Activated CD4-positive, alpha-beta memory T cell treated with anti-CD3 and anti-CD28 coated beads for 36 hours (primary cell): ENCODE data around the gene SNPH. TPM values are rescaled to one million over a fixed set of nuclear protein-coding genes. Genes with fewer than 3 reads are reported as not detected.
"Not testable (repeated sequence)": the region's sequence is repeated elsewhere in the genome, so short reads cannot be mapped to it uniquely, and the experiment has no call there.

Experiments used
- CTCF ChIA-PET: fragments of 350-600 bp; sonication (Branson Sonifier 250); formaldehyde crosslinking; loops from one replicate; lab custom pipeline; 2021; ENCODE audit warnings: antibody characterized with exemption, inconsistent platforms; lab: Charles Lee
- POLR2A ChIA-PET: fragments of 350-600 bp; sonication (Branson Sonifier 250); formaldehyde crosslinking; loops from one replicate; lab custom pipeline; 2021; ENCODE audit warnings: antibody characterized with exemption; lab: Charles Lee
- DNase-seq: peaks from one replicate; pipeline ENCODE4 v3.0.0-alpha.2; 2020
- H3K27ac Mint-ChIP-seq: one replicate; pipeline ENCODE4 v1.8.0; 2021; ENCODE audit warnings: mixed read lengths
- H3K27me3 Mint-ChIP-seq: one replicate; pipeline ENCODE4 v1.8.0; 2021; ENCODE audit warnings: mixed read lengths
- H3K36me3 Mint-ChIP-seq: one replicate; pipeline ENCODE4 v1.8.0; 2021; ENCODE audit warnings: mixed read lengths
- H3K4me1 Mint-ChIP-seq: one replicate; pipeline ENCODE4 v1.8.0; 2021; ENCODE audit warnings: low read depth, mixed read lengths
- H3K4me3 Mint-ChIP-seq: one replicate; pipeline ENCODE4 v1.8.0; 2021; ENCODE audit warnings: mild to moderate bottlenecking, mixed read lengths
- H3K9me3 Mint-ChIP-seq: one replicate; pipeline ENCODE4 v1.8.0; 2021; ENCODE audit warnings: mixed read lengths
- intact Hi-C: fragments of 100-400 bp; cut with micrococcal nuclease; formaldehyde crosslinking; loops from one replicate; pipeline ENCODE4 v1.15.1; 2023
- total RNA-seq, 2 experiments: library from RNA; stranded (reverse); gene quantifications; one replicate each; pipeline ENCODE4 v1.2.3, GENCODE V29; 2021

SNPH gene
- 1 to 10 TPM; 3.4 to 4.3 TPM for total RNA-seq

- peak; percentile 86 for DNase-seq
- Mint-ChIP-seq H3K27me3 (no peaks in the 10 kb centered on the region), H3K36me3 (no peaks in the 10 kb centered on the region), H3K4me1 (peaks cover 42% of the 10 kb centered on the region), H3K4me3 (peak within 1 kb of the TSS; percentile 89), H3K9me3 (peaks cover 3% of the 10 kb centered on the region), H3K27ac (peak within 1 kb of the TSS; percentile 85)
- POLR2A ChIA-PET = no interaction called here
- CTCF ChIA-PET = interaction anchor here (0.7 to 2.6 kb wide), 6 partner anchors 15 to 256 kb away, joined by 3 to 10 read pairs (median 3); partner anchors contain the start of genes NSFL1C and RAD21L1
- intact Hi-C loops = loop anchor here (2.0 to 5.0 kb wide), 4 partner anchors 20 to 126 kb away; partner anchors contain the start of genes FKBP1A and RAD21L1
Measured at GRCh38 chr20:1266167-1266973, at the start of gene SNPH. SNPH (plus strand) TSS chr20:1266294; CDS start chr20:1296240, 29,946 bp downstream.

- CTCF ChIA-PET = interaction anchor here (1.8 kb wide), 1 partner anchor 108 kb away, joined by 5 read pairs; no protein-coding TSS in a partner anchor
- intact Hi-C loops = loop anchor here (5.0 to 10.0 kb wide), 2 partner anchors 88 to 176 kb away; partner anchors contain the start of gene FKBP1A
- peak overlapping the region; percentile 84 for H3K27ac Mint-ChIP-seq
- H3K9me3 Mint-ChIP-seq, POLR2A ChIA-PET, H3K27me3 Mint-ChIP-seq, H3K36me3 Mint-ChIP-seq, H3K4me3 Mint-ChIP-seq: not testable (repeated sequence)
- peak; percentile 17 for DNase-seq
- peaks cover 33% of the 10 kb centered on the region for H3K4me1 Mint-ChIP-seq
Measured at GRCh38 chr20:1216527-1217427, 49.3 kb upstream of the SNPH start.

- H3K27me3 Mint-ChIP-seq, DNase-seq, H3K27ac Mint-ChIP-seq, intact Hi-C loops, POLR2A ChIA-PET, CTCF ChIA-PET, H3K9me3 Mint-ChIP-seq, H3K4me3 Mint-ChIP-seq, H3K4me1 Mint-ChIP-seq, H3K36me3 Mint-ChIP-seq: not testable (repeated sequence)
Measured at GRCh38 chr20:1222750-1223149, 43.3 kb upstream of the SNPH start.

- no peak for DNase-seq
- POLR2A ChIA-PET = no interaction called here
- no peak overlapping the region for H3K27ac Mint-ChIP-seq
- H3K4me1 Mint-ChIP-seq = peaks cover 9% of the 10 kb centered on the region
- no peaks in the 10 kb centered on the region for H3K36me3 Mint-ChIP-seq
- H3K4me3 Mint-ChIP-seq = no peak overlapping the region
- peaks cover 9% of the 10 kb centered on the region for H3K9me3 Mint-ChIP-seq
- CTCF ChIA-PET = interaction anchor here (0.7 to 1.9 kb wide), 2 partner anchors 11 to 243 kb away, joined by 3 to 5 read pairs; no protein-coding TSS in a partner anchor
- intact Hi-C loops = no loop called here
- H3K27me3 Mint-ChIP-seq = peaks cover 7% of the 10 kb centered on the region
Measured at GRCh38 chr20:1224205-1224890, 41.7 kb upstream of the SNPH start.

GRCh38 chr20:1225263-1225782 lies 40.8 kb upstream of the SNPH start:
- H3K9me3 Mint-ChIP-seq = peaks cover 9% of the 10 kb centered on the region
- no peaks in the 10 kb centered on the region for H3K36me3 Mint-ChIP-seq
- peak overlapping the region; percentile 73 for H3K4me3 Mint-ChIP-seq
- H3K4me1 Mint-ChIP-seq = peaks cover 9% of the 10 kb centered on the region
- ChIA-PET POLR2A (no interaction called here), CTCF (interaction anchor here (1.4 to 1.9 kb wide), 2 partner anchors 12 to 41 kb away, joined by 5 read pairs; partner anchors contain the start of gene SNPH)
- H3K27ac Mint-ChIP-seq = no peak overlapping the region
- intact Hi-C loops = loop anchor here (5.0 kb wide), 2 partner anchors 42 to 212 kb away; partner anchors contain the start of gene SNPH
- peaks cover 13% of the 10 kb centered on the region for H3K27me3 Mint-ChIP-seq
- DNase-seq = no peak

- H3K27ac Mint-ChIP-seq = no peak within 1 kb of the TSS
- CTCF ChIA-PET = interaction anchor here (0.6 to 1.9 kb wide), 3 partner anchors 13 to 232 kb away, joined by 3 to 5 read pairs (median 5); partner anchors contain the start of gene SNPH
- H3K4me1 Mint-ChIP-seq = peaks cover 9% of the 10 kb centered on the region
- POLR2A ChIA-PET = no interaction called here
- peak; percentile 89 for DNase-seq
- peak within 1 kb of the TSS; percentile 79 for H3K4me3 Mint-ChIP-seq
- peaks cover 9% of the 10 kb centered on the region for H3K9me3 Mint-ChIP-seq
- intact Hi-C loops = loop anchor here (5.0 kb wide), 2 partner anchors 41 to 211 kb away; partner anchors contain the start of gene SNPH
- H3K36me3 Mint-ChIP-seq = no peaks in the 10 kb centered on the region
- H3K27me3 Mint-ChIP-seq = peaks cover 15% of the 10 kb centered on the region
Measured at GRCh38 chr20:1225783-1226654, 40.1 kb upstream of the SNPH start, which contains the start of gene RAD21L1. RAD21L1 (plus strand) TSS chr20:1226044; CDS start chr20:1228454, 2,410 bp downstream.

GRCh38 chr20:1229541-1229940 lies 36.6 kb upstream of the SNPH start:
- H3K36me3 Mint-ChIP-seq = no peaks in the 10 kb centered on the region
- intact Hi-C loops = loop anchor here (5.0 kb wide), 2 partner anchors 38 to 208 kb away; partner anchors contain the start of gene SNPH
- DNase-seq = no peak

GRCh38 chr20:1232286-1233111 lies 33.6 kb upstream of the SNPH start:
- H3K36me3 Mint-ChIP-seq = no peaks in the 10 kb centered on the region

More at GRCh38 chr20:1229541-1229940, 36.6 kb upstream of the SNPH start:
- peaks cover 9% of the 10 kb centered on the region for H3K4me1 Mint-ChIP-seq
- no peak overlapping the region for H3K27ac Mint-ChIP-seq
- H3K27me3 Mint-ChIP-seq = peaks cover 17% of the 10 kb centered on the region
- H3K4me3 Mint-ChIP-seq = no peak overlapping the region
- ChIA-PET POLR2A (no interaction called here), CTCF (interaction anchor here (0.8 to 1.7 kb wide), 2 partner anchors 16 to 236 kb away, joined by 3 to 6 read pairs; no protein-coding TSS in a partner anchor)
- H3K9me3 Mint-ChIP-seq = no peaks in the 10 kb centered on the region

GRCh38 chr20:1240549-1240948 lies 25.5 kb upstream of the SNPH start:
- DNase-seq = no peak
- ChIA-PET POLR2A (no interaction called here), CTCF (interaction anchor here (1.3 kb wide), 1 partner anchor 196 kb away, joined by 3 read pairs; no protein-coding TSS in a partner anchor)
- no peaks in the 10 kb centered on the region for H3K9me3 Mint-ChIP-seq
- no peak overlapping the region for H3K4me3 Mint-ChIP-seq
- no peaks in the 10 kb centered on the region for H3K4me1 Mint-ChIP-seq
- intact Hi-C loops = no loop called here
- H3K27ac Mint-ChIP-seq = no peak overlapping the region
- H3K36me3 Mint-ChIP-seq = no peaks in the 10 kb centered on the region
- H3K27me3 Mint-ChIP-seq = peaks cover 9% of the 10 kb centered on the region

More at GRCh38 chr20:1232286-1233111, 33.6 kb upstream of the SNPH start:
- peaks cover 17% of the 10 kb centered on the region for H3K27me3 Mint-ChIP-seq
- H3K9me3 Mint-ChIP-seq = no peaks in the 10 kb centered on the region
- H3K4me1 Mint-ChIP-seq = no peaks in the 10 kb centered on the region
- no peak overlapping the region for H3K27ac Mint-ChIP-seq
- no peak overlapping the region for H3K4me3 Mint-ChIP-seq
- CTCF ChIA-PET = no interaction called here
- POLR2A ChIA-PET = no interaction called here
- DNase-seq = no peak
- intact Hi-C loops = no loop called here
